ENCODE results near the gene ACOT12. TPM values are rescaled to one million over a fixed set of nuclear protein-coding genes. Genes with fewer than 3 reads are reported as not detected.

The ACOT12 gene
- total RNA-seq, 4 donors from 2014 or later = not detected

DNA sequence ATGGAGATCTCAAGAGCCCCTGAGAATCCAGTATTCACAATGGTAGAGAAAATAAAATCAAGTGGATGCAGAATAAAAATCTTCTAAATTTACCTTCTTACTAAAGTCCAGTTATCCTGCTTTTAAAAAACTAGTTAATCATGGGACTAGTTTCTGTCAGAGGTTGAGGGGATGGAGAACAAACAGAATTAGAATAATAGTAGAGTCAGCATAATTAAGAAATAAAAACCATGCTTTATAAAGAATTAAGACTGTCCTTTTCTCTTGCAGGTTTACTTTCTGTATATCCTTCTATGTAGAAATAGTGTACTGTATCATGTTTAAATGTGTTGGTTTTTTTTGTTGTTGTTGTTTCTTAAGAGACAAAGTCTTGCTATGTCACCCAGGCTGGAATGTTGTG lies 23.0 kb downstream of the ACOT12 start:
- Histone ChIP-seq H3K27me3 (no peaks in the 10 kb centered on the region), H3K9me3 (no peaks in the 10 kb centered on the region), H3K27ac (no peak overlapping the region), H3K4me1 (no peaks in the 10 kb centered on the region), H3K36me3 (no peaks in the 10 kb centered on the region), H3K4me3 (no peak overlapping the region)
- intact Hi-C loops (cut with DNase I; ENCODE audit: low total_unique reads) = no loop called here
- in situ Hi-C loops (cut with MboI; ENCODE audit: low pct_ligation_motif_present in 1 of 4, low pct_unique_long_range_greater_than_20kb in 1 of 4, low sequenced_read_pairs in 3 of 4) = no loop called here
- DNase-seq = no peak
- TF ChIP-seq POLR2AphosphoS5 (IDR thresholded peaks at IDR 0.05) (no peak), POLR2A (IDR thresholded peaks at IDR 0.05) (no peak), EP300 (IDR thresholded peaks at IDR 0.05; ENCODE audit: low read depth) (no peak)
- TF ChIP-seq, protein P1, sequence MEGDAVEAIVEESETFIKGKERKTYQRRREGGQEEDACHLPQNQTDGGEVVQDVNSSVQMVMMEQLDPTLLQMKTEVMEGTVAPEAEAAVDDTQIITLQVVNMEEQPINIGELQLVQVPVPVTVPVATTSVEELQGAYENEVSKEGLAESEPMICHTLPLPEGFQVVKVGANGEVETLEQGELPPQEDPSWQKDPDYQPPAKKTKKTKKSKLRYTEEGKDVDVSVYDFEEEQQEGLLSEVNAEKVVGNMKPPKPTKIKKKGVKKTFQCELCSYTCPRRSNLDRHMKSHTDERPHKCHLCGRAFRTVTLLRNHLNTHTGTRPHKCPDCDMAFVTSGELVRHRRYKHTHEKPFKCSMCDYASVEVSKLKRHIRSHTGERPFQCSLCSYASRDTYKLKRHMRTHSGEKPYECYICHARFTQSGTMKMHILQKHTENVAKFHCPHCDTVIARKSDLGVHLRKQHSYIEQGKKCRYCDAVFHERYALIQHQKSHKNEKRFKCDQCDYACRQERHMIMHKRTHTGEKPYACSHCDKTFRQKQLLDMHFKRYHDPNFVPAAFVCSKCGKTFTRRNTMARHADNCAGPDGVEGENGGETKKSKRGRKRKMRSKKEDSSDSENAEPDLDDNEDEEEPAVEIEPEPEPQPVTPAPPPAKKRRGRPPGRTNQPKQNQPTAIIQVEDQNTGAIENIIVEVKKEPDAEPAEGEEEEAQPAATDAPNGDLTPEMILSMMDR (IDR thresholded peaks at IDR 0.05) = no peak

DNA sequence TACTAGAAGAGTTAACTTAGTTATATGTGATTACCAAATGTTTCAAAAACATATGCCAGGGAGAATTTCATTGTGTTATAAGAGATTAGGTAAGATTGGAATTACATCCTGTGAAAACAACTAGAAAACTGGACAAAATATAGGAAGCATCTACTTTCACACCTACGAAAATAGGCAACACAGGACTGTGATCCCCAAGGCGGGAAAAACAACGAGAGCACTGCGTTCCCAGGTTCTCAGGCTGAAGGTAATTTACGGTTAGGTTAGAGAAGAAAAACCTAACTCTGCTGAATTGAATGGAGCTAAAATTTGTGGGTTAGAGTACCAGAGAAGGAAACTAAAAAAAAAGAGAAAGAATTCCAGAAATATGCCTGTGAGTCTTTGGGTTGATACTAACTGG lies 28.4 kb downstream of the ACOT12 start:
- 89 to 93% methylated on average over 5 of the region's 5 CpGs for WGBS, 2 donors (ENCODE audit: low coverage in 1 of 2)
- no peaks in the 10 kb centered on the region for H3K36me3 ChIP-seq
- DNase-seq = no peak
- H3K9me3 ChIP-seq = no peaks in the 10 kb centered on the region
- H3K4me1 ChIP-seq = peaks cover 0 to 12% (median 0%) of the 10 kb centered on the region in 4 donors
- TF ChIP-seq POLR2AphosphoS5 (IDR thresholded peaks at IDR 0.05) (no peak), EP300 (IDR thresholded peaks at IDR 0.05; ENCODE audit: low read depth) (no peak), POLR2A (IDR thresholded peaks at IDR 0.05) (no peak)
- TF ChIP-seq, protein P1 (IDR thresholded peaks at IDR 0.05) = no peak
- no peak overlapping the region for H3K27ac ChIP-seq
- H3K27me3 ChIP-seq = no peaks in the 10 kb centered on the region
- no peak overlapping the region for H3K4me3 ChIP-seq
- in situ Hi-C loops (cut with MboI; ENCODE audit: low pct_ligation_motif_present in 1 of 4, low pct_unique_long_range_greater_than_20kb in 1 of 4, low sequenced_read_pairs in 3 of 4) = no loop called here
- intact Hi-C loops (cut with DNase I; ENCODE audit: low total_unique reads) = no loop called here

DNA sequence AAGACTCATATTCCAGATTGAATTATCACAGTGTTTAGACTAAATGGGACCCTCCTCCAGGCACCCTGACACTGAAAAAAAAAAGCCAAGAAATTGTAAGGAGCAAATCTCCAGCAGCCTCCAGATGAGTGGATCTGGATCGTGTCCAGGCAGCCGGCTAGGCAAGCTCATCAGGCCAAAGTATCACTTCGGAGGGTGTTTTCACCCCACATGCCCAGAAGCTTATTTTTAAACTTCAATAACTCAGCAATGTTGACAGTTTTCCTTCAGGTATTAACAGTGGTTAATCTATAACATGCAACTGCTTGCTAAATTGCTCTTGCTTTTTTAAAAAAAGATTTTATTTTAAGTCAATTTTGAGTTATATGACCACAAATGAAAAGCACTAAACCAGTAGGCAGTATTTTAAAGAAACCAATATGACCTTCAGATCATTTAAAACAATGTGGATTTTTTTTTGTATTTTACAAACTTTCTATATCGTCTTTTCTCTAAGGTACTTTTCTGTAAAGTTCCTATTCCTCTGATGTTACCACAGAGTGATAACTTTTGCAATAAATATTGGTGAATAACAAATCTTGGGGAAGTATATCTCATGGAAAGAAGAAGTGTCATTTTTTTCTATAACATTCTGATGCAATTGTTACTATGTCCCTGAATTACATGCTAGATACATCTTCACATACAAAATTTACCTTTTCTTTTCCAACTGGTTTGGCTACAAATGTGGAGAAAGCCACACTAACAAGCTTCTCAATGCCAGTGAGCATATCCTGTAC lies 30.7 kb downstream of the ACOT12 start:
- in situ Hi-C loops (cut with MboI; ENCODE audit: low pct_ligation_motif_present in 1 of 4, low pct_unique_long_range_greater_than_20kb in 1 of 4, low sequenced_read_pairs in 3 of 4) = no loop called here
- H3K27me3 ChIP-seq = no peaks in the 10 kb centered on the region
- 43 to 56% methylated on average over 2 to 4 of the region's 4 CpGs for WGBS, 2 donors (ENCODE audit: low coverage in 1 of 2)

DNA sequence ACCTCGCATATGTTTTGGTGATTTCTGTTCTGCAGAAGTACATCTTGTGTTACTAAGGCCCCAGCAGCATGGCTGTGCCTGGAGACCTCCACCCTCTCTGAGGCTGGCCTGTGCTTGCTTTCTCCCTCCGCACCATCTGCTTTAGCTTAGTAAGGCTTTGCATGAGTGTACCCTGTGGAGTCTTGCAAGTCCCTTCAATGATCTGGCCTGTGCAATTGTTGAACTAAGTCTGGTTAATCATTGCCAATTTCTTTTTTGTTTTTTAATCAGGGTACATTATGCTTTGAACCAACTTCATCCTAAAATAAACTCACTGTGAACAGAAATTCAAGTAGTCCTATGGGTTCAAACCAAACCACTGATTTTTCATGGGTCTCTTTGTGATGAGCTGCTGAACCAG lies 32.3 kb downstream of the ACOT12 start:
- intact Hi-C loops (cut with DNase I; ENCODE audit: low total_unique reads) (no loop called here), in situ Hi-C loops (cut with MboI; ENCODE audit: low pct_ligation_motif_present in 1 of 4, low pct_unique_long_range_greater_than_20kb in 1 of 4, low sequenced_read_pairs in 3 of 4) (no loop called here)
- 94 to 100% methylated on average over 1 to 2 of the region's 2 CpGs for WGBS, 2 donors (ENCODE audit: low coverage in 1 of 2)

More for the DNA sequence above, 30.7 kb downstream of the ACOT12 start:
- Histone ChIP-seq H3K4me1 (peaks cover 0 to 23% (median 0%) of the 10 kb centered on the region in 4 donors), H3K9me3 (no peaks in the 10 kb centered on the region), H3K27ac (no peak overlapping the region), H3K36me3 (no peaks in the 10 kb centered on the region), H3K4me3 (no peak overlapping the region)
- intact Hi-C loops (cut with DNase I; ENCODE audit: low total_unique reads) = no loop called here
- peak; percentile 14 for DNase-seq
- TF ChIP-seq POLR2A (IDR thresholded peaks at IDR 0.05) (no peak), POLR2AphosphoS5 (IDR thresholded peaks at IDR 0.05) (no peak), EP300 (IDR thresholded peaks at IDR 0.05; ENCODE audit: low read depth) (no peak)
- TF ChIP-seq, protein P1 (IDR thresholded peaks at IDR 0.05) = no peak

More for the DNA sequence above, 32.3 kb downstream of the ACOT12 start:
- H3K36me3 ChIP-seq = no peaks in the 10 kb centered on the region
- TF ChIP-seq EP300 (IDR thresholded peaks at IDR 0.05; ENCODE audit: low read depth) = no peak
- TF ChIP-seq, protein P1 (IDR thresholded peaks at IDR 0.05) = no peak
- TF ChIP-seq POLR2A (IDR thresholded peaks at IDR 0.05) = no peak
- TF ChIP-seq POLR2AphosphoS5 (IDR thresholded peaks at IDR 0.05) = no peak
- no peak overlapping the region for H3K27ac ChIP-seq
- H3K4me1 ChIP-seq = peaks cover 0 to 23% (median 0%) of the 10 kb centered on the region in 4 donors
- H3K9me3 ChIP-seq = no peaks in the 10 kb centered on the region
- no peaks in the 10 kb centered on the region for H3K27me3 ChIP-seq
- H3K4me3 ChIP-seq = no peak overlapping the region
- DNase-seq = no peak
